Forelimb muscle (tissue), 1 donor: Measurements from ENCODE around the gene SCNN1A. TPM values are rescaled to one million over a fixed set of nuclear protein-coding genes. Genes with fewer than 3 reads are reported as not detected.
A peak's percentile ranks its signal among the peaks of the same experiment; 100 is the strongest.
"Not testable (repeated sequence)": the region's sequence is repeated elsewhere in the genome, so short reads cannot be mapped to it uniquely, and the experiment has no call there.

Experiments
- DNase-seq: peaks from one replicate; pipeline ENCODE4 v3.0.0-alpha.2; 2013; ENCODE audit warnings: low read depth
- polyA plus RNA-seq: library from polyadenylated mRNA; unstranded; fragments of 120-200 nt; gene quantifications from one replicate; pipeline ENCODE4 v1.2.1, GENCODE V29; 2013; ENCODE audit not compliant: insufficient read length

SCNN1A gene
- polyA plus RNA-seq, 1 donor = not detected

- no peak for DNase-seq
Observed at GRCh38 chr12:6347367-6348338, 27.7 kb downstream of the SCNN1A start.

- DNase-seq = no peak
Observed at GRCh38 chr12:6346942-6347341, 28.4 kb downstream of the SCNN1A start.

GRCh38 chr12:6346235-6346832, 29.0 kb downstream of the SCNN1A start:
- DNase-seq = no peak

- DNase-seq = no peak
Observed at GRCh38 chr12:6345319-6346091, 29.9 kb downstream of the SCNN1A start.

GRCh38 chr12:6344101-6344660, 31.2 kb downstream of the SCNN1A start:
- not testable (repeated sequence) for DNase-seq

- DNase-seq = no peak
Observed at GRCh38 chr12:6343518-6343917, 31.8 kb downstream of the SCNN1A start.

GRCh38 chr12:6342140-6342889, 33.0 kb downstream of the SCNN1A start:
- no peak for DNase-seq

- peak; percentile 62 for DNase-seq
Observed at GRCh38 chr12:6341417-6342139, 33.8 kb downstream of the SCNN1A start, which contains the start of gene TNFRSF1A. Gene TNFRSF1A, minus strand, starts transcription at chr12:6342076. Its CDS starts 262 bp downstream, at chr12:6341814.

GRCh38 chr12:6340745-6341416, 34.5 kb downstream of the SCNN1A start:
- DNase-seq = no peak

GRCh38 chr12:6340032-6340638, 35.2 kb downstream of the SCNN1A start:
- DNase-seq = no peak

GRCh38 chr12:6338955-6339354, 36.4 kb downstream of the SCNN1A start:
- no peak for DNase-seq

GRCh38 chr12:6338536-6338935, 36.8 kb downstream of the SCNN1A start:
- DNase-seq = not testable (repeated sequence)

GRCh38 chr12:6337958-6338433, 37.4 kb downstream of the SCNN1A start:
- no peak for DNase-seq

- no peak for DNase-seq
Observed at GRCh38 chr12:6336889-6337853, 38.2 kb downstream of the SCNN1A start.

GRCh38 chr12:6336079-6336888, 39.1 kb downstream of the SCNN1A start:
- DNase-seq = peak; percentile 90

- no peak for DNase-seq
Observed at GRCh38 chr12:6335451-6336078, 39.8 kb downstream of the SCNN1A start.
